NCI-H345 treated with DMSO at 0.1 percent for 48 hours (cell line): ENCODE results near the gene TMPRSS7.
A peak's percentile ranks its signal among the peaks of the same experiment; 100 is the strongest.
"Not testable (repeated sequence)": the region's sequence is repeated elsewhere in the genome, so short reads cannot be mapped to it uniquely, and the experiment has no call there.

Experiments
- DNase-seq: peaks from one replicate; lab custom pipeline; 2025; ENCODE audit not compliant: unreplicated experiment; lab: John Stamatoyannopoulos, UW

Gene TMPRSS7

GRCh38 chr3:112059497-112059896 is 25.0 kb downstream of the TMPRSS7 start:
- DNase-seq = no peak

GRCh38 chr3:112061152-112061551 is 26.6 kb downstream of the TMPRSS7 start:
- DNase-seq = no peak

- DNase-seq = not testable (repeated sequence)
Measured at GRCh38 chr3:112072387-112073060, 38.0 kb downstream of the TMPRSS7 start.

GRCh38 chr3:112074006-112074405 is 39.5 kb downstream of the TMPRSS7 start:
- DNase-seq = no peak

GRCh38 chr3:112074616-112075497 is 40.3 kb downstream of the TMPRSS7 start:
- DNase-seq = peak; percentile 48

- DNase-seq = no peak
Measured at GRCh38 chr3:112078125-112079083, 43.9 kb downstream of the TMPRSS7 start.

- no peak for DNase-seq
Measured at GRCh38 chr3:112083239-112083638, 48.7 kb downstream of the TMPRSS7 start.

- no peak for DNase-seq
Measured at GRCh38 chr3:112084980-112085705, 50.6 kb downstream of the TMPRSS7 start.

- DNase-seq = no peak
Measured at GRCh38 chr3:112085735-112086075, 51.2 kb downstream of the TMPRSS7 start.

- DNase-seq = peak; percentile 19
Measured at GRCh38 chr3:112086076-112086854, 51.7 kb downstream of the TMPRSS7 start, which contains the start of gene C3orf52. Gene C3orf52 (plus strand): TSS chr3:112086389. CDS start chr3:112086408, 19 bp downstream.

GRCh38 chr3:112086875-112087524 is 52.5 kb downstream of the TMPRSS7 start:
- DNase-seq = no peak

- no peak for DNase-seq
Measured at GRCh38 chr3:112087746-112088145, 53.2 kb downstream of the TMPRSS7 start.

GRCh38 chr3:112088944-112089343 is 54.4 kb downstream of the TMPRSS7 start:
- DNase-seq = no peak

- no peak for DNase-seq
Measured at GRCh38 chr3:112089956-112090886, 55.7 kb downstream of the TMPRSS7 start.

- no peak for DNase-seq
Measured at GRCh38 chr3:112090887-112091586, 56.5 kb downstream of the TMPRSS7 start.

- DNase-seq = no peak
Measured at GRCh38 chr3:112092496-112093179, 58.1 kb downstream of the TMPRSS7 start.

GRCh38 chr3:112093180-112093522 is 58.6 kb downstream of the TMPRSS7 start:
- DNase-seq = no peak
